NCI-H524 treated with DMSO at 0.1 percent for 48 hours (cell line): ENCODE results near the gene RALGAPA1.

Experiments
- DNase-seq: peaks from one replicate; lab custom pipeline; 2025; lab: John Stamatoyannopoulos, UW

RALGAPA1 gene

DNA sequence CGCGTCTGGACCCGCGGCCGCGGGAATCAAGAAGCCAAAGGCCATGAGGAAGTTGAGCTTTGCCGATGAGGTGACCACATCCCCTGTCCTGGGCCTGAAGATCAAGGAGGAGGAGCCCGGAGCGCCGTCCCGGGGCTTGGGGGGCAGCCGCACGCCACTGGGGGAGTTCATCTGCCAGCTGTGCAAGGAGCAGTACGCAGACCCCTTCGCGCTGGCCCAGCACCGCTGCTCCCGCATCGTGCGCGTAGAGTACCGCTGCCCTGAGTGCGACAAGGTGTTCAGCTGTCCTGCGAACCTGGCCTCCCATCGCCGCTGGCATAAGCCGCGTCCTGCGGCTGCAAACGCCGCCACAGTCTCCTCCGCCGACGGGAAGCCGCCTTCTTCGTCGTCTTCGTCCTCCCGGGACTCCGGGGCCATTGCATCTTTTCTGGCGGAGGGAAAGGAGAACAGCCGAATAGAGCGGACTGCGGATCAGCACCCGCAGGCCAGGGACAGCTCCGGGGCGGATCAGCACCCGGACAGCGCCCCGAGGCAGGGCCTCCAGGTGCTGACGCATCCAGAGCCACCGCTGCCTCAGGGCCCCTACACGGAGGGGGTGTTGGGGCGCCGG, 274.1 kb downstream of the RALGAPA1 start:
- DNase-seq, result no peak

DNA sequence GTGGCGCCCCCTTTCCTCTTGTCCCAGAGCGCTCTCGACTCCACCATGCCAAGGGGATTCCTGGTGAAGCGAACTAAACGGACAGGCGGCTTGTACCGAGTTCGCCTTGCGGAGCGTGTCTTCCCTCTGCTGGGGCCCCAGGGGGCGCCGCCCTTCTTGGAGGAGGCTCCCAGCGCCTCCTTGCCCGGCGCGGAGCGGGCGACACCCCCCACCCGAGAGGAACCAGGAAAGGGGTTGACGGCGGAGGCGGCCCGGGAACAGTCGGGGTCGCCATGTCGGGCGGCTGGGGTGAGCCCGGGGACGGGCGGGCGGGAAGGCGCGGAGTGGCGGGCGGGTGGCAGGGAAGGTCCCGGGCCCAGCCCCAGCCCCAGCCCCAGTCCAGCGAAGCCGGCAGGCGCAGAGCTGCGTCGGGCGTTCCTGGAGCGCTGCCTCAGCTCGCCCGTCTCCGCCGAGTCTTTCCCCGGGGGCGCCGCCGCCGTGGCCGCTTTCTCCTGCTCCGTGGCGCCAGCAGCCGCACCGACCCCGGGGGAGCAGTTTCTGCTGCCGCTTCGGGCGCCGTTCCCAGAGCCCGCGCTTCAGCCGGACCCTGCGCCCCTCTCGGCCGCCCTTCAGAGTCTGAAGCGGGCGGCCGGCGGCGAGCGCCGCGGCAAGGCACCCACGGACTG, 274.8 kb downstream of the RALGAPA1 start:
- DNase-seq, result no peak

DNA sequence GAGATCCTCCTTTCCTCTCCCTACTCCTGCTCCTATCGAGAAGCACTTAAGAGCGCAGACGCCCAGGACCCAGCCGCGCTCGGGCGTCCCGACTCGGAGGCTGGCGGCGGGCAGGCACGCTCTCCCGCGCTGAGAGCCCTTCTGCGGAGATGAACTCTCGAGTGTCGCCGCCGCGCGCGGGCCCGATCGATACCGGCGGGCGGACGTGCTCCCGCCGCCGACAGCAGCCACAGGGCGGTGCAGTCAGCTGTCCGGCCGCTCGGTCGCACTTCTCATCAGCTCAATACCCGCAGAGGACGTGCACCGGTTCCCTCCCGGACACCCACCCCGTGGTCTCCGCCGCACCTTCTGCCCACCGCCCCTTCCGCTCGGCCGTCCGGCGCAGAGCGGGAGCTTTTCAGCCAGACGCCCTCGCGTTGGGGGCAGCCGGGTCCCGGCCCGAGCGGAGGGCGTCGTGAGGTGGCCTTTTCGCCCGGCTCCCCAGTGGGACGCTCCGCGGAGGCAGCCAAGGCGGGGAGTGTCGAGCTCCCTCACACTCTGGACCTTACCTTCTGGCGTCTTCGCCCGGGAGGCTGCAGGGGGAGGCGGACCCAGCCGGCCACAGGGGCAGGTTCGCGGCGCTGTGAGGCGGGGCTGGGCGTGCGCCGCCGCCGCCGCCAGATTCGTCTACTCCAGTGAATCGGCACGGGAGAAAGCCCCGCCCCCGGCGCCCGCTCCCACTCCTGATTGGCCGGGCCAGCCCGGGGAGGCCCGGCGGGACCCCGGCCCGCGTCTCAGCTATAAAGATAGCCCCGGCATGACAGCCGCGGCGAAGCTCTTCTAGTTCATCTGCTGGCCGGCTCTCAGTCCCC, 275.5 kb downstream of the RALGAPA1 start, which contains the start of gene INSM2:
INSM2 (plus strand) TSS at position 808 of the 851 bp plus-strand sequence. CDS start 89 bp downstream, outside the sequence.
- DNase-seq, result peak; percentile 80

DNA sequence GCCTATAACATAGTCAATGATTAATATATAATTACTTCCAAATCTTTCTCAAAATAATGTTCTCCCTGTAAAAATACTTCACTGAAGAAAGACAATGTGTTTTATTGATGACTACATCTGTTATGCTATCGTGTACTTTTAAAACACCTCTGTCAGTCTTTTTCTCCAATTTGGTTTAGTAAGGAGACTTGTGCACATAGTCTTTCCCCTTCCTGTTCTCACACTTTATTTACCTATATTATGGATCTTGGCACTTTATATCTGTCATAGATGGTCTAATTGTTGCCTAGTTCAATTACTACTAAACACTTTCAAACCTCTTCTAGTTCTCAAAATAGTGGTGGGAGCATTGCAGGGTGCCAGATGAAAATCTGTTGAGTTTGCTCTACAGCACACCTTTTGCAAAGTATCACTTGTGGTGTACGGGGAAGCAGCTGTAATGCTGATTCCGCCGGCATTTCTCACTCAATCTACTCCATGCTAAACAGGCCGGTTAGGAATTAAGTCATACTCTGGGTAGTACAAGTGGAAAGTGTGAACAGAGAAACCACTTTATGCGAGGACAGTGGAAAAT, 276.2 kb downstream of the RALGAPA1 start:
- DNase-seq, result no peak

DNA sequence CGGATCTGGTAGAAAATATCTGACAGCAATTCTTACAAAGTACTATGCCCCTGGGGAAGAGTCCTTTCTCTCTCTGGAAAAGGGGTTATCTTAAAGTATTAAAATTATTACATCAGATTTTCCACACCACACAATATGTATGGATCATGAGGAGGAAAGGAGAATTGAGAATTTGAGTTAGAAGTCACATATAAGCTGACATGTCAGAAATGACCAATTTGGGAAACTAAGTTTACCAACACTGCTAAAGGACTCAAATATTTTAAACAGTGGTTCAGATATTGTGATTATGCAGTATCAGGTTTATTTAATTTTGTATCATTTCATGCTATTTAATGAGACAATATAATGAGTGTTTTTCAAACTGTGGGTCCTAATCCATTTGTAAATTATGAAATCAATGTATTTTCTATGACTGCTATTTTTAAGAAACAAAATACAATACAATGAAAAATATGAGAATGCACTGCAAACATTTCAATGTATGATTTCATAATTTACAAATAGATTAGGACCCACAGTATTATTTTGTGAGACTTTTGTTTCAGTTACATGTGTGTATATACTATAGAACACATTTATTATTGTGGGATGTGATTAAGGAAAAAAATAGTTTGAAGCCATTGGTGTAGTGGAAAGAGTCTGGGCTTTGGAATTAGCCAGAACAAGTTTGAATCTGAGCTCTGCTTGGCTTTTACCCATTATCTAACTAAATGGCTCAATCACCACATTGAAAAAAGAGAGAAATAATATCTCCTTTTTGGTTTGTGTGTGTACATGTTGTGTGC, 276.9 kb downstream of the RALGAPA1 start:
- no peak for DNase-seq

DNA sequence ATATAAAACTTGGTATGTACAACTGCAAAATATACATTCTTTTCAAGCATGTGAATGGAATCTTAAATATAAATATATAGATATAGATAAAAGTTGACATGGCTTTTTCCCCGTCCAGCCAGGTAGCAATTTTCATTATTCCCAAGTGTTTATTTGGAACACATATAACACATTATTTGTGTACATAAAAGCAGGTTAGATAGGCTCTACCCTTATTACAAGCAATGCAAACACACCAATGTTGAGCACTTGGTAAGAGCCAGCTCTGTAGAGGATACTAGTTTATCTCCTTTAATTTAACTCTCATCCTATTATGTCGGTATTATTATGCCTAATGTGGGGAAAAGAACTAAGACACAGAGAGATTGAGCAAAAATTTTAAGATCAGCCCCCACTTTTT, 282.1 kb downstream of the RALGAPA1 start:
- no peak for DNase-seq

DNA sequence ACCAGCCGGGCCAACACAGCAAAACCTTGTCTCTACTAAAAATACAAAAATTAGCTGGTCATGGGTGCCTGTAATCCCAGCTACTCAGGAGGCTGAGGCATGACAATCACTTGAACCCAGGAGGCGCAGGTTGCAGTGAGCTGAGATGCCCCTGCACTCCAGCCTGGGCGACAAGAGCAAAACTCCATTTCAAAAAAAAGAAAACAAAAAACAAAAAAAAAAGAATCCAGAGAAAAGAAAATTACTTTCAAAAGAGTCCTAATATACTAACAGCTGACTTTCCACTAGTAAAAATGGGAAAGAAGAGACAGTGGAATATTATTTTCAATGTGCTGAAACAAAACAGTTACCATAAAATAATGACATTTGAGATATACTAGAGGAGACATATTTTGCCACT, 283.4 kb downstream of the RALGAPA1 start:
- DNase-seq, result no peak

DNA sequence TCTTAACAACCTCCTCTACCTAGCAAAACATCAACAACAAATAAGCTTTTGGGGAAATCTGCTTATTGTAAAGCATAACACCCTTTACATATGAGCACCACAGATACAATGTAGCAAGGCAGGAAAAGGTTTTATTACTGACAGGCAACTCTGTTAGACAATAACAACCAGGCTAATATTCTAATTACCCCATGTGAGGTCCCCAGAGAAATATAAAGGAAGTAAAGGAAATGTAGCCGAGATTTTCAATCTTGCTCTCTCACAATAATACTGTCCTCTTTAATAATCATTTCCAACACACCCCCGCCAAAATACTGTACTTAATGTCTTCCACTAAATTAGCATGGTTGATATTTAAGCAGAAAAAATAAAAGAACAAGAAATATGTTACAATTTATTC, 289.1 kb downstream of the RALGAPA1 start:
- DNase-seq, result no peak

DNA sequence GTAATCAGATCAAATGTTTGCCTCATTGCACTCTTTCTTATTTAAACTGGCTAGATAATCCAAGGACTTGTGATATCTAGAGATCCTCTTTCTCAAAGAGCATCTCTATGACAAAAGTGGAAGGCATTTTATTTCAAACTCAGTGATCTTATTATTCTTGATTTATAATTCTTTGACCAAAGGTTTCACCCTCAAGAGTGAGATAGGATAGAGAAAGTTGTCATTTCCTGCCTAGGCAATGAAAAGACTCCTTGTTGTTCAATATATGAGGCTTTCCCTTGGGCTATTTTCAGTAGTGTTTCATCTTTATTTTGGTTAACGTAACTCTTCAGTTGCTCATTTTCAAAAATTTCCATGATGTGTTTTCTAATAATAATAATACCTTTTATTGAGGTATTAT, 293.2 kb downstream of the RALGAPA1 start:
- no peak for DNase-seq

DNA sequence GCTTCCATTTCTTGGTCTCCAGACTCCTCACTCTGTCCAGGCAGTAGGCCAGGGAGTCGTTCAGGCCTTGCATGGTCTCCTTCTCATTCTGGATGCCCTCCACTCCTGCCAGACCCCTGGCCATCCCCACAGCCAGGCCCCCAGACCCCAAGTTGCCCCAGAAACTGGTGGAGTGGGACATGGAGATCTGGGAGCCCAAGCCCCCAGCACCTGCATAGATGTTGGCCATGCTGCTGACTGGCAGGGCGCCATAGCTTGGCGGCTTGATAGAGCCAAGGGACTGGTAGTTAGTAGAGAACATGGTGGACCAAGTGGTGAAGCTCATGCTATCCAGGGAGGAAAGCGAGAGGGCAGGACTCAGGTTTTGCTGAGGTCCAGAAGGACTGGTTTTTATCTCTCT, 296.3 kb downstream of the RALGAPA1 start:
- no peak for DNase-seq

DNA sequence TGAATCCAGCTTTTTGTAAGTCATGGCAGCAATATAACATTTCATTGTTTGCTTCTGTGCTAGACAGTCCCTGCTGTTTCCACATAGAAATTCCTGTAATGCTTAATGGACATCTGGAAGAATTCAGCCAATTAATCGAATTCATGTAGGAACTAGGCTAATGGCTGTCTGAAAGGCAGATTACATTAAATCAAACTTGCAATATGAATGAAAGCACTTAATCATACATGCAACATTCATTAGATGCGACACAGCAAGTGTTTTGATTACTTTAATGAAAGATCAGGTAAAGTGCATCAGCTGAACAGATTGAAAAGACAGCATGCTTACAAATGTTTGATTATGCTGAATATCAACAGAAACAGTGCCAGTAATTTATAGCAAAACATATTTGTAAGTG, 299.2 kb downstream of the RALGAPA1 start:
- DNase-seq, result no peak

DNA sequence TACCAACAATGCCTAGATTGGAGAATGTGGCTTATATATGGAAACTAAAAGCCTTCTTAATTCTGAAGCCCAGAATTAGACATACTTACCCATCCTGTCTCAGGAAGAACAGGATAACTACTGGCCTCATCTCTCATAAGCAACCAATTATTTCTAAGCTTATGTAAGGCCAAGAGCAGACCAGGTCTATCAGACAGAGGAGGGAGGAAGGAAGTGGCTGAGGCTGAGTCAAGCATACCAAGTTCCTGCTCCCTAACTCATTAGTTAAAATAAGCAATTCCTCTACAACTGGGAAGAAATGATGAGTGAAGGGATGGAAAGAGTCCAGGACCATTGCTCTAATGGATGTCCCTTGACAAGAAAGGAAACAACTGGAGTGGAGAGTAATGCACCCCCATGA, 302.2 kb downstream of the RALGAPA1 start:
- no peak for DNase-seq

DNA sequence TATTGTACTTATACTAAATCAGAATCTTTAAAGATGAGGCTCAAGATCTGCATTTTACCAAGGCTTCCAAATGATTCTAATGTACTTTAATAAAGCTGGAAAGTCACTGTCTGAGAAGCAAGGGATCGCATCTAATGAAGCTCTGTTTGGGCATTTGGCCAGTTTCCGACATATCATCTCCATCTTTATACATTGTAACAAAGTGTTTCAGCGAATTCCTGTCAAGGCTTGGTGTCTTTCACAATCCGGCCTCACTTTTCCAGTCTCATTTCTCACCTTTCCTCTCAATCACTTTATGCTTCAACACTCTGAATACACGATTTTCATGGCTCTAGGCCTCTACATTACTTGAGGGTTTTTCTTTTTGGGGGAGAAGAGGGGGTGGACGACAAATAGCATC, 302.6 kb downstream of the RALGAPA1 start:
- no peak for DNase-seq

DNA sequence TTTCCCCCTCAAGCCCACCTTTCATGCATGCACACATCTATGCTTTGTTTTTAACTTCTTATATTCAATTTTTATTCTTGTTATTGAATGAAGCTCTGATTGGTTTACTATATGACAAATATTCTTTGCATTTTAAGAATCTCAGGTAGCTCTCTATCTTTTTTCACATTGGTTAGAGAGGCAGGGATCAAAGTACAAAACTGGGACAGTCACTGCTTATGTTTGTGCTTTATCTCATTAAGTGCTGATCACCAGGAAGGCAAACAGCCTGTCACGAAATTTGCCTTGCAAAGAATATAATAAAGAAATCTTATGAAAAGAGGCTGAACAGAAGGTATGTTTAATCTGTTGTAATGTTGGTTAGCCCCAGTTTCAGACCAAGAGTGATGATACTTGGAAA, 304.8 kb downstream of the RALGAPA1 start:
- DNase-seq, result peak; percentile 35

DNA sequence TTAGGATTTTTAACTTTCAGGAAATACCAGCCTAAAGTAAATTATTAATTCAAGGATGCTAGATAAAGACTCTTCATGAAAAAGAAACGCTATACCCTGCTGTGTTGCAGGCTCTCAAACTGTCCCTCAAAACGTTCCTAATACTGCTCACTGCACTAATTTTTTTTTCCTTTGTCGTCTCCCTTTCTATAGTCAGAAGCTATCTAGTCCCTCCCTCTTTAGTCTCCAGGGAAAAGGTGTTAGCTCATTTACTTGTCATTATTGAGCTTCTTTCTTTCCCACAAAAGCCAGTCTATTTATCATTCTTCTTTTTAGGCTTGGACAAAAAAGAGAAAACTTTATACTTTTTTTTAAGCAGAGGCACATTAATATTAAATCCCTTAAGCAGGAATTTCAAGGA, 305.4 kb downstream of the RALGAPA1 start:
- DNase-seq, result no peak

DNA sequence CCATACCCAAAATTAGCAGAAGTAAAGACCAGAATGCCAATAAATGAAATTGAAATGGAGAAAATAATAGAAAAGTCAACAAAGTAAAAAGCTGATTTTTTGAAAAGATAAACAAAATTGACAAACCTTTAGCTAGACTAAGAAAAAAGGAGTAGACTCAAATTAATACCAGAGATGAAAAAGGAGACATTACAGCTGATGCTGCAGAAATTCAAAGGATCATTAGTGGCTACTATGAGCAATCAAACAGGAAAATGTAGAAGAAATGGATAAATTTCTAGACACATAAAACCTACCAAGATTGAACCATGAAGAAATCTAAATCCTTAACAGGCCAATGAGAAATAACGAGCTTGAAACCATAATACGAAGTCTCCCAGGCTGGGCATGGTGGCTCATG, 309.9 kb downstream of the RALGAPA1 start:
- DNase-seq, result no peak

DNA sequence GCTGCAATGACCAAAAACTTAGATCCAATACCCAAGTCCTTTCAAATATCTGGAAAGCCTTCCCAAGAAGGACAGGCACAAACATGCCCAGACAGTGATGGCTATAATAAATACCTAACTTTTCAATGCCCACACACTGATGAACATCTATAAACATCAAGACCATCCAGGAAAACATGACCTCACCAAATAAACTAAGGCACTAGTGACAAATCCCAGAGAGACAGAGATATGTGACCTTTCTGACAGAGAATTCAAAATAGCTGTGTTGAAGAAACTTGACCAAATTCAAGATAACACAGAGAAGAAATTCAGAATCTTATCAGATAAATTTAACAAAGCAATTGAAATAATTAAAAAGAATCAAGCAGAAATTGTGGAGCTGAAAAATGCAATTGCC, 313.8 kb downstream of the RALGAPA1 start:
- no peak for DNase-seq

DNA sequence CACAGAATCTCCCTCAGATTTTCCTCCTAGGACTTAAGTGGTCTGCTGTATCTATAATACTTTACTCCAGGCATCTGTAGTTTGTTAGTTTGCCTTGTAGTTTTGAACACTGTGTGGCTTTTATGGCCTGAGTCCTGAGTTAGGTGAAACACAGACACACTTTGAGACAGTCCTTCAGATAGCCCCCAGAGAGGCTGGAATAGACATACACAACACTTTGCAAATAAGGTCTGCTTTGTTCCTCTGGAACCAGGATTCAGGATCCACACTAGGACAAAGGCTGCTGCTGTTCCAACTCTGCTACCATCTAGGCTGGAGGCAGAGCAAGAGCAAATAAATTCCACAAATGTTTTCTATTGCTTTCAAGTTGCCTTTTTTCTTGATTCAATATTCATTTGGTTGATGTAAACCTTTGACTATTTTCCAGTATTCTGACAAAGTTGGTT, 316.5 kb downstream of the RALGAPA1 start:
- DNase-seq, result no peak
